ENCODE results near the gene NTRK3. TPM values are rescaled to one million over a fixed set of nuclear protein-coding genes. Genes with fewer than 3 reads are reported as not detected.
"Not testable (repeated sequence)": the region's sequence is repeated elsewhere in the genome, so short reads cannot be mapped to it uniquely, and the experiment has no call there.

NTRK3 gene
- total RNA-seq, 2 experiments from 2014 or later: not detected

DNA sequence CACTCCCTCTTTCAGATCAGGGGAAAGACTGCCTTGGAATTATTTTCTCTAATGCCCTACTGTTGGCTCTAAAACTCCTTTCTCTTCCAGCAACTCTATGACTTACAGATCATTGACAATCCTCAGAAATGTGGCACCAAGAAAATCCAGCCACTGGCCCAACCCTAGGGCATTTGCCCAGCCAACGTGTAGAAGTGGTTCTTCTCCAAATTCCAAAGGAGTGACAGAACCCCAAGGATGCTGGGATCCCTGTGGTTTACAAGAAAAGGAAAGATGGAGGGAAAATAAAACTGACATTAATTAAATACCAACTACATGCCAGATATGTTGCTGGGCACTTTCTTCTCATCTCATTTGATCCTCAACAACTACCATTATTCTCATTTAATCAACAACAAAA, 216.0 kb downstream of the NTRK3 start:
- ChIA-PET CTCF (no interaction called here), POLR2A (no interaction called here)
- Mint-ChIP-seq H3K4me3 (no peak overlapping the region), H3K27me3 (peaks cover 9% of the 10 kb centered on the region), H3K4me1 (ENCODE audit: low read depth) (no peaks in the 10 kb centered on the region), H3K36me3 (ENCODE audit: low read depth) (no peaks in the 10 kb centered on the region), H3K27ac (no peak overlapping the region), H3K9me3 (no peaks in the 10 kb centered on the region)
- intact Hi-C loops (cut with micrococcal nuclease): no loop called here
- DNase-seq (no peak), ATAC-seq (no peak)
- TF ChIP-seq, protein P1, sequence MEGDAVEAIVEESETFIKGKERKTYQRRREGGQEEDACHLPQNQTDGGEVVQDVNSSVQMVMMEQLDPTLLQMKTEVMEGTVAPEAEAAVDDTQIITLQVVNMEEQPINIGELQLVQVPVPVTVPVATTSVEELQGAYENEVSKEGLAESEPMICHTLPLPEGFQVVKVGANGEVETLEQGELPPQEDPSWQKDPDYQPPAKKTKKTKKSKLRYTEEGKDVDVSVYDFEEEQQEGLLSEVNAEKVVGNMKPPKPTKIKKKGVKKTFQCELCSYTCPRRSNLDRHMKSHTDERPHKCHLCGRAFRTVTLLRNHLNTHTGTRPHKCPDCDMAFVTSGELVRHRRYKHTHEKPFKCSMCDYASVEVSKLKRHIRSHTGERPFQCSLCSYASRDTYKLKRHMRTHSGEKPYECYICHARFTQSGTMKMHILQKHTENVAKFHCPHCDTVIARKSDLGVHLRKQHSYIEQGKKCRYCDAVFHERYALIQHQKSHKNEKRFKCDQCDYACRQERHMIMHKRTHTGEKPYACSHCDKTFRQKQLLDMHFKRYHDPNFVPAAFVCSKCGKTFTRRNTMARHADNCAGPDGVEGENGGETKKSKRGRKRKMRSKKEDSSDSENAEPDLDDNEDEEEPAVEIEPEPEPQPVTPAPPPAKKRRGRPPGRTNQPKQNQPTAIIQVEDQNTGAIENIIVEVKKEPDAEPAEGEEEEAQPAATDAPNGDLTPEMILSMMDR (IDR thresholded peaks at IDR 0.05): no peak

DNA sequence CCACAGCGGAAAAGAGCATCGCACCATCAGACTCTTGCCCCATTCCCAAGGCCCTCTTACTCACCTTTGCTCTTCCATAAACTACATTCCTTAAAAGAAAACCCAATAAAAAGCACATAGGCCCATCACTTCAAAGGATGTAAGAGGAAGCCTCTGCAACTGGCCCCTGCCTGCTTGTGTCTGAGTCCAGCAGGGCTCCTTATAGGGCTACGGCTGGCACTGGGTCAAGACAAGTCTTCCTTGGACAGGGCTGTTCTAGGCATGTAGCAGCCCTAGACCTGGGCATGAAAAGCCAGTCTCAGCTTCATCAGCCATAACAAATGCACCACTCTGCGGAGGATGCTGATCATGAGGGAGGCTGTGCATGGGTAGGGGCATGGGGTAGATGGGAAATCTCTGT, 218.3 kb downstream of the NTRK3 start:
- Mint-ChIP-seq H3K27me3 (peaks cover 9% of the 10 kb centered on the region), H3K27ac (no peak overlapping the region), H3K4me1 (ENCODE audit: low read depth) (no peaks in the 10 kb centered on the region), H3K4me3 (no peak overlapping the region), H3K36me3 (ENCODE audit: low read depth) (no peaks in the 10 kb centered on the region), H3K9me3 (no peaks in the 10 kb centered on the region)
- intact Hi-C loops (cut with micrococcal nuclease): no loop called here
- CTCF ChIA-PET: no interaction called here
- ATAC-seq (no peak), DNase-seq (no peak)
- TF ChIP-seq, protein P1 (IDR thresholded peaks at IDR 0.05): no peak
- POLR2A ChIA-PET: no interaction called here

DNA sequence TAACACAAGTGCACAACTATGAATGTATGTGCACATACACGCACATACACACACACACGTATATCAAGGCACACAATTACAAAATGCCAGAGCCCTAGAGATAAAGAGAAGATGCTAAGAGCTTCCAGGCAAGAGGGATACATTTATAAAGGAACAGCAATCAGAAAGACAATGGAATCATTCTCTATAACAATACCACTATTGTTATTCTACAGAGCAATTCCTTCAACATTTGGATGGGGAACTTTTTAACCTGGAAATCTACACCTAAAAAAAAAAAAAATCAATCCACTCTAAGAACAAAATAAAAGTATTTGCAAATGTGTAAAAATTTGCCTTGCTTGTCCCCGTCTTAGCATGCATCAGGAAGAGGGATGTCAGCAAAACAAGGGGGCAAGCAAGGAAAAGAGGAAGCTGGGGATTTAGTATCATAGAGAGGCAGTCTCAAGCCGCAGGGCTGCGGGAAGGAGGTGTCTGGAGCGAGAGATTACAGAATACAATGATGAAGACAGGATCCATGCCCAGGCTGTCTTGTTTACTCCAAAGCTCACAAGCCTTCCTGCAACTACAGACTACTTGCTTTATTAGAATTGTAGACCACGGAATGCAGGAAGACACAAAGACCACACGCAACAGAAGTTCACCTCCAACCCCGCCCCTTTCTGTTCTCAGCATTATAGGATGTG, 220.2 kb downstream of the NTRK3 start:
- H3K36me3 Mint-ChIP-seq (ENCODE audit: low read depth): no peaks in the 10 kb centered on the region
- intact Hi-C loops (cut with micrococcal nuclease): no loop called here
- TF ChIP-seq, protein P1 (IDR thresholded peaks at IDR 0.05): no peak
- peaks cover 9% of the 10 kb centered on the region for H3K27me3 Mint-ChIP-seq
- ChIA-PET CTCF (no interaction called here), POLR2A (no interaction called here)
- ATAC-seq (no peak), DNase-seq (no peak)
- no peaks in the 10 kb centered on the region for H3K9me3 Mint-ChIP-seq
- no peaks in the 10 kb centered on the region for H3K4me1 Mint-ChIP-seq (ENCODE audit: low read depth)
- H3K27ac Mint-ChIP-seq: no peak overlapping the region
- H3K4me3 Mint-ChIP-seq: no peak overlapping the region

DNA sequence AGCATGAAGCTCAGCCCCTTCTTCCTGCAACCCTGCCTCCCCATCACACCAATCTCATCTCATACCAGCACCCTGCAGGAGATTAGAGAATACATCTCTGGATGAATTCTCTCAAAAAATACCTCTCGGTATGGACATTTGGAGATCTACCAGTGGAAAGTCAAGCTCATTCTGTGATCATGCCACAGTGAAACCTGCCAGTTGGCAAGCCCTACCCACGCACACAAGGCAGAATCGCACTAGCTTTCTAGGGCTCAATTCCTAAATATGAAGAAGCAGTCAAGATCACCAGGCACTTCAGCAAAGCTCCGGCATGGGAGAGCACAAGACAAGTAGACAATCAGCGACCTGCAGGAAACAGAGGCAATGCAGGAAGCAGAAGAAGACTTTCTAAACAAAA, 221.2 kb downstream of the NTRK3 start:
- peaks cover 9% of the 10 kb centered on the region for H3K27me3 Mint-ChIP-seq
- POLR2A ChIA-PET: no interaction called here
- ATAC-seq (no peak), DNase-seq (no peak)
- no peaks in the 10 kb centered on the region for H3K36me3 Mint-ChIP-seq (ENCODE audit: low read depth)
- no peaks in the 10 kb centered on the region for H3K9me3 Mint-ChIP-seq
- intact Hi-C loops (cut with micrococcal nuclease): no loop called here
- CTCF ChIA-PET: no interaction called here
- no peak overlapping the region for H3K27ac Mint-ChIP-seq
- TF ChIP-seq, protein P1 (IDR thresholded peaks at IDR 0.05): no peak
- no peak overlapping the region for H3K4me3 Mint-ChIP-seq
- H3K4me1 Mint-ChIP-seq (ENCODE audit: low read depth): no peaks in the 10 kb centered on the region

DNA sequence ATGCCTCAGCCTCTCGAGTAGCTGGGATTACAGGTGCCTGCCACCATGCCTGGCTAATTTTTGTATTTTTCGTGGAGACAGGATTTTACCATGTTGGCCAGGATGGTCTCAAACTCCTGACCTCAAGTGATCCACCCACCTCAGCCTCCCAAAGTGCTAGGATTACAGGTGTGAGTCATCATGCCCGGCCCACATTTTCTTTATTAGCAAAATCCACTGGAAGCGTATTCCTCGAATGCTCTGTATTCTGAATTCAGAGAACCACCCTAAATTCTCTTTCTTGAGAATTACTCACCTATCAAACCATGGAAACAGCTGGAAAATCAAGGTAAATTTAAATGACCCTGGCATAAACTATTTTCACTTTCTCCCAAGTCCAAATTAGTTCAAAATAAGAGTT, 223.1 kb downstream of the NTRK3 start:
- ATAC-seq; DNase-seq; H3K9me3 Mint-ChIP-seq; CTCF ChIA-PET; H3K36me3 Mint-ChIP-seq (ENCODE audit: low read depth); H3K4me3 Mint-ChIP-seq; H3K27me3 Mint-ChIP-seq; H3K27ac Mint-ChIP-seq; POLR2A ChIA-PET; intact Hi-C loops (cut with micrococcal nuclease); H3K4me1 Mint-ChIP-seq (ENCODE audit: low read depth): not testable (repeated sequence)

DNA sequence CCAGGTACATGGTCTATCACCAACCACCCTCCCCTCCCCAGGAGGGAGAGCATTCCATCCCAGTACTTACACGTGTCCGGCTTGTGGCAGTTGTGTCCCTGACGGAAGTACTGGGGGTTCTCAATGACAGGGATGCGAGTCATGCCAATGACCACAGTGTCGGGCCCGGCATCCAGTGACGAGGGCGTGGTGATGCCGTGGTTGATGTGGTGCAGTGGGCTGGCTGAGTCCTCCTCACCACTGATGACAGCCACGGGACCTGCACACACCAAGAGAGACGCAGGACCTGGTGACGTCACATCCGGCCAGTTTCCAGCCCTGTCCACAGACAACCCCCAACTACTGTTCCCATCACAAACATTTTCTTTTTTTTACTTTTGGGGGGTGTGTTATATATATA, 223.8 kb downstream of the NTRK3 start:
- intact Hi-C loops (cut with micrococcal nuclease): no loop called here
- H3K27me3 Mint-ChIP-seq: peaks cover 9% of the 10 kb centered on the region
- ChIA-PET CTCF (no interaction called here), POLR2A (no interaction called here)
- H3K27ac Mint-ChIP-seq: no peak overlapping the region
- no peaks in the 10 kb centered on the region for H3K4me1 Mint-ChIP-seq (ENCODE audit: low read depth)
- DNase-seq: no peak
- TF ChIP-seq, protein P1 (IDR thresholded peaks at IDR 0.05): no peak
- H3K36me3 Mint-ChIP-seq (ENCODE audit: low read depth): no peaks in the 10 kb centered on the region
- no peaks in the 10 kb centered on the region for H3K9me3 Mint-ChIP-seq
- no peak for ATAC-seq
- H3K4me3 Mint-ChIP-seq: no peak overlapping the region
